GM19455 (cell line): ENCODE measurements around the gene RANBP10.

Experiments
- ATAC-seq: cut with Tn5 transposase; IDR thresholded peaks from one replicate; pipeline ENCODE4 v1.9.1; 2021; ENCODE audit not compliant: unreplicated experiment

The RANBP10 gene

DNA sequence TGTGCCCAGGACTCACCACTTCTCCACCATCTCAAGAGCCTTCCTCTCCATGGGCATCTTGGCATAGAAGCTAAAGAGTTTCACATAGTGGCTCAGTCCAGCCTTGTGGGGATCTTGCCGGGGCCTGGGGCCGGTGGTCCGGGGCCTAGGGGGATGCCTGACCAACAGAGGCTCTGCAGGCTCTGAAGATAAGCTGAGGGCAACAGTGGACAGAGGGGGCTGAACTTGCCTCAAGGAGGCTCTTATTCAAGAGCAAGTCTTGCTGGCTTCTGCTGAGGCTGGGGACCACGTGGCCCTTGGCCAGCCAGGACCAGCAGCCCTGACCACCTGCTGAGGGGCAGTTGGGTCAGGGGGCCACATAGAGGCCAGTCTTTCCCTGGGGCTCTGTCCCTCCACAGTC, 22.3 kb upstream of the RANBP10 start:
- no peak for ATAC-seq

DNA sequence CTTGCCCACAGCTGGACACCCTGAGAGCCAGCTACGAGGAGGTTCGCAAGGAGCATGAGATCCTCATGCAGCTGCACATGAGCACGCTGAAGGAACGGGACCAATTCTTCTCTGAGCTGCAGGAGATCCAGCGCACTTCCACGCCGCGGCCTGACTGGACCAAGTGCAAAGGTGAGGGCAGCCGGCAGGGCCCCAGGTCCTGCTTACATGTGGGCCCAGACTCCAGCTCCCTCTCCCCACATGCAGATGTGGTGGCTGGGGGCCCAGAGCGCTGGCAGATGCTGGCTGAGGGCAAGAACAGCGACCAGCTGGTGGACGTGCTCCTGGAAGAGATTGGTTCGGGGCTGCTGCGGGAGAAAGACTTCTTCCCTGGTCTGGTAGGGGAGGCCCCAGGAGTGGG, 19.5 kb upstream of the RANBP10 start:
- no peak for ATAC-seq

DNA sequence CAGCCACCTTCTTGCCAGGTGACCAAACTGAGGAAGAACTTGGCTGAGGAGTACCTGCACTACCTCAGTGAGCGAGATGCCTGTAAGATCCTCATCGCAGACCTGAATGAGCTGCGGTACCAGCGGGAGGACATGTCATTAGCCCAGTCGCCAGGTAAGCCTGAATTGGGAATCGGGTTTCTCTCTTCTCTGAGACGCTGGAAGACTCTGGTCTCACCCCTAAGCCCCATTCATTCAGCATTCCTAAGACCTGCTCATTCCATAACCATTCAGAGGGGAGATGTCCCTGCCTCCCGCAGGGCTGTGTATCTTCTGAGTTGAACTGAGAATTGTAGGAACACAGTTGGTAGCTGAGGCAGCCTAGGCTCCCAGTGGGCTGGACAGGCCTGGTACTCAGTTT, 18.8 kb upstream of the RANBP10 start:
- no peak for ATAC-seq

DNA sequence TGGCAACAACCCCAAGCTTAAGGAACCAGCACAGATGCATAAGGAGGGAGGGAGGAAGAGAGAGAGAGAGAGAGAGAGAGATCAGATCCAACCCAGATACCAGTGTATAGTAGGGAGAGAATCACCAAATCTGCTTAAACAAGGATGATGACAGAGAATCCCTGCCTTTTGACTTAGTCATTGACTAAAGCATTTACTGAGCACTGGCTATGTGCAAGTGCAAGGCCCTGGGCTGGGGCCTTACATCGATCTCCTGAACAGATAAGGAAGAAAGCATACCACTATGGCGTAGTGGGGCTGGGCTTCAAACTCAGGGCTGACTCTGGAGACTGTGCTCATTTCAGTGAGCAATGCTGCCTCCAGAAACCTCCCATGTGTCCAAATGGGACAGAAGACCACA, 16.2 kb upstream of the RANBP10 start:
- ATAC-seq: no peak

DNA sequence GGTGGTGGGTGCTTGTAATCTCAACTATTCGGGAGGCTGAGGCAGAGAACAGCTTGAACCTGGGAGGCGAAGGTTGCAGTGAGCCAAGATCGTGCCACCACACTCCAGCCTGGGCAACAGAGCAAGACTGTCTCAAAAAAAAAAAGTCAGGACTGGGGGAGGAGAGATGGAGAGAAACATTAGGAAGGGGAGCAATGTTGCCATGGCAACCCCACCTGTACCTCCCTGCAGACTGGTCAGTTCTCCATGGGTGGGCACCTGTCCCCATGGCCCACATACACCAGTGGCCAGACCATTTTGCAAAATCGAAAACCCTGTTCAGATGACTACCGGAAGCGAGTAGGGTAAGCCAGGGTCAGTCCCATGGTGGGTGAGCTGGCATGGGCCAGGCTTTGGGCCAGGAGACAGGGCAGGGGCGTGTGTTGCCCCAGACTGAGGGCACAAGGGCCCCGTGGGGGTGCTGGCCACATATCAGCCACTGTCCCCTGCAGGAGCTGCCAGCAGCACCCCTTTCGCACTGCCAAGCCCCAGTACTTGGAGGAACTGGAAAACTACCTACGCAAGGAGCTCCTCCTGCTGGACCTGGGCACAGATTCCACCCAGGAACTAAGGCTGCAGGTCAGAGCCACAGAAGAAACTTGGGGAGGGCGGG, 14.4 kb upstream of the RANBP10 start:
- no peak for ATAC-seq

DNA sequence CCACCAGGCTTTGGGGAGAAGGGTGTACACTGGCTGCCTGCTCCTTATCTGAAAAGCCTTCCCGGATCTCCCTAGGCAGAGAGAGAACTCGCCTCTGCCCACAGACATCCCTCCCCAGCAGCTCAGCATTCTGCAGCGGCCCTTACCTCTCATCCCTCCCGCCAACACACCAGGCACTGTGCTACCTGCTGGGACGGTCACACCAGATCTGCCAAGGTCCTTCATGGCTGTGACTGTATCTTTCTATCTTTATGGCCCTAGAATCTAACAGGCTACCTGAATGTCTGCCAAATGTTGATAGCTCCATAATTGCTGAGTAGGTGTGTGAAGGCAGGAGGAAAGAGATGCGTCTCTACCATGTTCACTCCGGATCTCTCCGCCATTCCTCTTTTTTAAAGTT, 8.2 kb upstream of the RANBP10 start:
- ATAC-seq: no peak

DNA sequence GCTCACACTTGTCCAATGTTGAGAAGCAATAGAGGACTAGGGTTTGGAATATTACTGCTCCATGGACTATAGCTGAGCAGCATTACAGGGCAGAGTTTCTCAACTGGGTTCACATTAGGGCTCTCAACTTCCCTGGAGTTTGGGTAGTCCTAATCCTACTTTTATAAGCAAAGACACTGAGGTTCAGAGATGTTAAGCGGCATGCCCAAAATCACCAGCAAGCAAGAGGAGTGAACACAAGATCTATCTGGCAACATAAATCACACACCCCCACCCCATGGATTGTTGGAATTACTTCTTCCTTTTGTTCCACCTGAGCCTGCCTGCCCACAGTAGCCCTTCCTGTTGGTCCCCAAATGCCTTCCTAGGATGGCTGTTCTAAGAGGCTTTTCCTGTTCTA, 5.5 kb upstream of the RANBP10 start:
- no peak for ATAC-seq

DNA sequence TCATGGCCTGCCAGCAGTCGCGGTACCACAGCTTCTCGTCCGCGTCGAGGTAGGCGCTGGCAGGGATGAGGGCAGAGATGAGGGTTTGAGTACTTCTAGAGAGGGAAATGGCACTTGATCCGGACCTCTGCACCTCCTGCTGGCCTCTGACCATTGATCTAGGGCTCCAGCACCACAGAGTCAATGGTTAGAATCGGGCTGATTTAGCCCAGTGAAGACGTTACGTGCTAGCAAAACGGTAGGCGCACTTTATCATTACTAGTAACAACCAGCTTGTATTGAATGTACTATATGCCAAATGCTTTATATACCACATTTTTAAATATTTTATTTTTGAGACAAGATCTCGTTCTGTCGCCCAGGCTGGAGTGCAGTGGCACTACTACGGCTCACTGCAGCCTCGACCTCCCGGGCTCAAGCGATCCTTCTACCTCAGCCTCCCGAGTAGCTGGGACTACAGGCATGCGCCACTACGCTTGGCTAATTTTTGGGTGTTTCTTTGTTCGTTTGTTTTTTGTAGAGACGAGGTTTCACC, 855 bp upstream of the RANBP10 start:
- ATAC-seq: no peak

DNA sequence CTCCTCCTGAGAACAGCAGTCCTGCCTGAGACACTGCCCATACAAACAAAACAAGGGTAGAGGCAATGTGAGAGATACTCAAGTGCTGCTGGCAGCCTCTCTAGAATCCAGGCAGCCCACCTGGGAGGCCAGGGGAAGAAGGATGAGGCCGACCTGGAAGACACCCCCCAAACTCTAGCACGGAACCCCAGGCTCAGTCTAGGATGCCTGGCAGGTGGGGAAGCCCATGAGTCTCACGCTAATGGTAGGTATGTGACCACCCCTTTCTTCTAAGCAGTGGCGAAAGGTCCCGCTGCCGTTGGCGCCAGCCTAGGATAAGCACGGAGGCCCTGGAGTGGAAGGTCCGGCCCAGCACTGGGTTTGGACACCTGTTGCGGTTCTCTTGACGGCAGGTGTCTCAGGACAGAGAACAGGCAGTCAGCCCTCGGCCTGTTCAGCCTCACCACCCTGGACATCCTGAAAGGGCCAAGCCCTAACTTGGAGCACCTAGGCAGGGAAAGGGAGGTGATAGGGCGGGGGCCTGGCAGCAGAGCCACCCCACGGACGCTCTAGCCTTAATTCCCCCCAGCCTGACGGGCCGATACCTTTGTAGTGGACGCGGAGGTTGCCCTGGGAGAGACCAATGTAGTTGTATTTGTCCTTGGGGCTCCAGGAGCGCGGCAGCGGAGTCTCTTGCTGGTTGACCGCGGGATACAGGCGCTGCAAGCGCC, 487 bp downstream of the RANBP10 start:
- ATAC-seq: peak; percentile 1

DNA sequence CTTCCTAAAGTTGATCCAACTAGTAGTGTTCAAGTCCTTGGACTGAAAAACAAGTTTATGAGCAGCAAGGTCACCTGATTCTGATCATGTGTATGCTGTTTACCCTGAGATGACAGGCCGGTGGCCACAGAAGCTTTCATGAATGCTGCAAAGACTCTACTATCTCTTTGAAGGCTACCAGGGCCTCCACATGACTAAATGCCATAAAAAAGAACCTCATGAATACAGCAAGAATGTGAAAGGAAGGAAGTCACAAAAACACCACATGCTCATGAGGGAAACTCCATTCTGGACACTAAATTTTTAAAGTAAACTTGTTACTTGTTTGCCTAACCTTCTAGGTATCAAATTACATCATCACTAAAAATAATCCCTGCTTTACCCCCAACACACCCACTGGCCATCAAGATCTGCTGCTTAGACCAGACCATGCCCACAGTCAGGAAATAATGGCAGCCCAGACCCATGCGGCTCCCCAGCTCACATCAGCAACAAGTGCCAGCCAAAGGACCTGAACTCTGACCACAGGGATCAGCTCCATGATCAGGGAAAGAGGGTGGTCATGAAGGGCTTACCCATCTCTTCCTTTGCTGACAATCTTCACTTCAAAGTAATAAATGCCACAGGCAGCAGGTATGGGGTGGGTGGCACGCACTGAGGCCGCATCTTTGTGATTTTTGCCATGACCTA, 1.4 kb downstream of the RANBP10 start:
- no peak for ATAC-seq

DNA sequence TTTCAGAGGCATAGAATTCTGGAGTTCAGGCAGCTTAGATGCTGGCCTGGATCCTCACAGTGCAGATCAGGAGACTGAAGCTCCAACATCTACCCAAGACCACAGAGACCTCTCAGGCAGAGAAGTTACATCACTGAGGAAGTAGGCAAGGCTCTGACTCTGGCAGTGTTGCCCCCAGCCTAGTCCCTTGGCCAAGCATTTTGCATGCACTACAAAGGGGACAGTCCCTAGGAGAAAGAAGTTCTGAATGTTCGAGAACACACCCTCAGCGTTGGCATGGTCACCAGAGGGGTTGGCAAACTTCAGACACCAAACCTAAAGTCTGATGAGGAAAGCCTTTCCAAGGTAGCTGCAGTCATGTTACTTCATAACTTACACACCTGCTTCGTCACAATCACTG, 2.5 kb downstream of the RANBP10 start:
- no peak for ATAC-seq

DNA sequence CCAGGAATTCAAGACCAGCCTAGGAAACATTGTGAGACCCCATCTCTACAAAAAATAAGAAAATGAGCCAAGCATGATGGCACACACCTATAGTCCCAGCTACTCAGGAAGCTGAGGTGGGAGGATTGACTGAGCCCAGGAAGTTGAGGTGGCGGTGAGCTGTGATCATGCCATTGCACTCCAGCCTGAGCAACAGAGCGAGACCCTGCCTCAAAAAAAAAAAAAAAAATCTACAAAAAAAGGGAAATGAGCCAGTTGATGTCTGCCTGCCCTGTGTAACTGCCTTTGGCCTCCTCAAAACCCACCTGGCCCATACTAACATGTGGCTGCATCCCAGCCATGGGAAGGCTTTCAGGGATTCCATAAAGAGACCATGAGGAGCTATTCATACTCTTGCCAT, 4.5 kb downstream of the RANBP10 start:
- ATAC-seq: no peak

DNA sequence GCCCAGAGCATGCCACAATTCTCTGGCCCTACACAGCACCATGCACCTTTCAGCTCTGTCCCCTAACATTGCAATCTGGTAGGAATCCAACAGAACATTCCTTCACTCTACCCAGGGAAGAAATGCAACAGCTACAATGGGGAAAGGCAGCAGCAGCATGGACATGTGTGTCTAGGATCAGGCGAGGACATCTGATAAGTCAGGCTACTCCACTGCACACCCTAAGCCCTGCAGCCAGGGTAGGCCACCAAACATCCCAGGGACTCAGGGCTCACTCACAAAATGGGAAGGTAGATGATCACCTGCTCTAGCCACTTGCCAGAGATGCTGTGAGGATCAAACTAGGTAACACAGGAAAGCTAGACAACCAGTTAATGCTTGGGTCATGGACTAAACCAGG, 5.1 kb downstream of the RANBP10 start:
- ATAC-seq: no peak

DNA sequence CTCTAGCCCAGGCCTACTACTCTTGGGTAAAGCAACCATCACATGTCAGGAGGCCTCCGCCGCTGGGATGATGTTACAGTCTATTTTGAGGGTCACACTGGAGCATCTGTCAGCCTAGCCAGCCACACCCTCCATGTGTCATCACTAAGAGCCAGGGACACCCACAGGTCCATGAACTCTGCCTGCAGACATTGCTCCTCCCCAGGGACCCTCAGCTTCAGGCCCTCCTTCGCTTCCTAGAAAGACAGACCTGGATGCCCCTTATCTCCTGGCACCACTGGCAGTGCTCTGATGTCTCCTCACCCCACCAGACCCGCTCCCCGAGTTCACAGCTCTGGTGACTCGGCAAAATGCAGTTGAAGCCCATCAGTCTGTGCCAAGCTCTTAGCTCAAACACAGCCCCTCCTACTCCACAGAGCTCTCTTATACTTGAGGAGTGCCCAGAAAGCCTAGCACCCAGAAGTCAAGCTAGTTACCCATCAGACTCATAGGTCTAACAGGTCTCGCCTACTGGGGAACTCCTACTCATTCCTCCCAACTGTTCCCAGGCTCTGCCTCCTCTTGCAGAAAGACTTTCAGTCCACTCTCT, 5.9 kb downstream of the RANBP10 start:
- no peak for ATAC-seq

DNA sequence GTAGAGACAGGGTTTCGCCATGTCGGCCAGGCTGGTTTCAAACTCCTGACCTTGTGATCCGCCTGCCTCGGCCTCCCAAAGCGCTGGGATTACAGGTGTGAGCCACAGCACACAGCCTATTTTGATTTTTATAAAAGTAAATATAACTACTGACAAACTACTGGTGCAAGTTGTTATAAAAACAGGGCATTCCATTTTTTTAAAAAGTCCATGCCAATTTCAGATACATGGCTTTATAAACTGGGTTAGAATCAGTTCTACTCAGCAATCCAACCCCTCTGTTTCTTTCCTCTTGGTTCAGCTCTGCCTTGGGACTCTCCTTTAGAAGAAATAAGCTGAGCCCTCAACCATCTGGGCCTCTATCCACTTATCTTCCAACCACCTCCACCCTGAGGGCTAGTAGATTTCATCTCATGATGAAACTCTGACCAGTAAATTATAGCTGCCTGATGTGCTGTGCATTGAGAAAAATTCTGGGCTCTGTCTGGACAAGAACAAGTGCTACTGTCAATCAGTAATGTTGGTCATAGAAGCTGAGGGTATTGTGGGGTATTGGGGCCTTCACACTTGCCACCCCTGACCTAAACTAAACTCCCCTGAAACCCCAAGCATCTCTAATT, 10.2 kb downstream of the RANBP10 start:
- ATAC-seq: no peak

DNA sequence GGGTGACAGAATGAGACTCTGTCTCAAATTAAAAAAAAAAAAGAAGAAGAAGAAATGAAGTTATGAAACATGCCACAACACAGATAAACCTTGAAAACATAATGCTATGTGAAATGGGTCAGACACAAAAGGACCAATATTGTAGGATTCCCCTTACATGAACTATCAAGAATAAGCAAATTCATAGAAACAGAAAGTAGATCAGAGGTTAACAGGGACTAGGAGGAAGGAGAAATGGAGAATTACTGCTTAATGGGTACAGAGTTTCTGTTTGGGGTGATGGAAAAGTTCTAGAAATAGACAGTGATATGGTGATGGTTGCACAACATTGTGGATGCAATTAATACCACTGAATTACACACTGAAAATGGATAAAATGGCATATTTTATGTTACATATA, 16.3 kb downstream of the RANBP10 start:
- ATAC-seq: no peak

DNA sequence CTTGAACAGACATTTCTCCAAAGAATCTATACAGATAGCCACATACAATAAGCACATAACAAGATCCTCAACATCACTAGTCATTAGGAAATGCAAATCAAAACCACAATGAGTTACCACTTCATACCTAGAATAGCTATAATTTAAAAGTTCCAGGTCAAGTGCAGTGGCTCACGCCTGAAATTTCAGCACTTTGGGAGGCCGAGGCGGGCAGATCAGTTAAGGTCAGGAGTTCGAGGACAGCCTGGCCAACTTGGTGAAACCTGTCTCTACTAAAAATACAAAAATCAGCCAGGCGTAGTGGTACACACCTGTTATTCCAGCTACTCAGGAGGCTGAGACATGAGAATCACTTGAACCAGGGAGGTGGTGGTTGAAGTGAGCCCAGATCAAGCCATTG, 19.9 kb downstream of the RANBP10 start:
- ATAC-seq: no peak

DNA sequence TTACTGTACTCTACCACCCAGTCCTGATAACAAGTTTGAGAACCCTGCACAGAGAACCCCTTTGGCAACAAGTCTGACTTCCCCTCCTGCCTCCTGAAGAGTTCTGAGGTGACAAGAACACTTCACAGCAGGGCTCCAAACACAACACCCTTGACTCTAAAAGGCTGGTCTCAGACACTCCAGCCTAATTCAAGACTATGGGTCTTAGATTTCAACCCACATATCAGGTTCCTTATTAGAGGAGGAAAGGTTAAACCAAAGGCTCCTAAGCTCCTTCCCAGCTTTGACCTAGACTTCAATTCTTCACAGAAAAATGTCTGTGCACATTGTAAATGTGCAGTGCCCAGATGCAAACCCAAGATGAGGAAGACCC, 23.0 kb downstream of the RANBP10 start:
- no peak for ATAC-seq

DNA sequence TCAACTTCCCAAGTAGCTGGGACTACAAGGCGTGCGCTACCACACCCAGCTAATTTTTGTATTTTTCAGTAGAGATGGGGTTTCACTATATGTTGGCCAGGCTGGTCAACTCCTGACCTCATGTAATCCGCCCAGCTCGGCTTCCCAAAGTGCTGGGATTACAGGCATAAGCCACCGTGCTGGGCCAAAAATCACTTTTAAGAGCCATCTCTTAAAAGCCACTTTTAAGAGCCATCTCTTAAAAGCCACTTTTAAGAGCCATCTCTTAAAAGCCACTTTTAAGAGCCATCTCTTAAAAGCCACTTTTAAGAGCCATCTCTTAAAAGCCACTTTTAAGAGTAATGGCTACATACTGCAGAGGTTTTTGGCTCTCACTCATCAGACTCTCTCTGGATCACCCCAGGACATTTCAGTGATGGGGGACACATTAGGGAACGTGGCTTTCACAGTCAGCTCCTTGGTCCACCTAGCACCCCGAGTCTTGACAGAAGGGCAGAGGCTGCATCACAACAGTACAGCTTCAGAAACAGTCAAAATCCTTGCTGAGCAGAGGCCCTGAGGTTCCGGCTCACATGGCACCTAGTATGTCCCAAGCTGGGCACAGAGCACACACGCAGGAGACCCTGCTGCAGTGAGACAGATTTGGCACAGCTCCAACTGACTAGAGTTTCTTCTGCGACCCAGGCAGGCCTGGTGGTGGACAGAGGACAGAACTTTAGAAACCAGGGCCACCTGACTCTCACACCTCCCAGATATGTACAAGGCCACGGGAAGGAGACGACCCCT, 23.6 kb downstream of the RANBP10 start:
- ATAC-seq: no peak

DNA sequence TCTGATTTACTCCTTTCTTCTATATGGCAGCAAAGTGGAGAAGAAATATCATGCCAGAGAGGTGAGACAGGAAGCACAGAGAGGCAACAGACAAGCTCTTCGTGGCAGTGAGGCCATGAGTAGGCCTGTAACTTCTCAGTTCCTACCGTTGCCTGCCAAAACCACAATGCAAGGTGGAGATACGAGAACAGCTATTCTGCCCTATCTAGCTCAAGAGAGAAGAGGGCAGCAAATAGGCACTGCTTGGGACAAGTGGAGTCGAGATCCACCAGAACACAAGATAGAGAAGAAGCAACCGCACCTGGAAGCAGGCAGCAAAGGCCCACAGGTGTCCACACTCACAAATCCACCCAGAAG, 24.8 kb downstream of the RANBP10 start:
- ATAC-seq: no peak
